Upper lobe of left lung (tissue), 6 donors: Measurements from ENCODE around the gene ARHGAP15. TPM values are rescaled to one million over a fixed set of nuclear protein-coding genes. Genes with fewer than 3 reads are reported as not detected.

Experiments used
- ATAC-seq, 2 donors: fragments of 200-7000 bp; cut with Tn5 transposase; one replicate each; pipeline ENCODE4 v1.9.1; 2022; ENCODE audit warnings: mild to moderate bottlenecking in 2 of 2, moderate library complexity in 2 of 2; ENCODE audit not compliant: low FRiP score in 2 of 2
- DNase-seq, 2 donors: peaks; one replicate each; pipeline ENCODE4 v3.0.0-alpha.2; 2019 to 2020
- H3K27ac ChIP-seq, 4 donors: fragments of 200-600 bp; sonication (generic); one replicate each; pipeline ENCODE4 v1.5.1; 2016 to 2019
- H3K27me3 ChIP-seq, 4 donors: fragments of 200-600 bp; sonication (generic); one replicate each; pipeline ENCODE4 v1.5.1; 2017 to 2019
- H3K36me3 ChIP-seq, 4 donors: fragments of 200-600 bp; sonication (generic); one replicate each; pipeline ENCODE4 v1.5.1; 2016 to 2019
- H3K4me1 ChIP-seq, 4 donors: fragments of 200-600 bp; sonication (generic); one replicate each; pipeline ENCODE4 v1.5.1; 2018 to 2019
- H3K4me3 ChIP-seq, 4 donors: fragments of 200-600 bp; sonication (generic); one replicate each; pipeline ENCODE4 v1.5.1; 2017 to 2019; ENCODE audit warnings: mild to moderate bottlenecking in 2 of 4, moderate library complexity in 1 of 4
- H3K9me3 ChIP-seq, 4 donors: fragments of 200-600 bp; sonication (generic); one replicate each; pipeline ENCODE4 v1.5.1; 2018 to 2019
- CTCF ChIP-seq, 6 experiments: fragments of 450-650 bp in 4 of 6; fragments of 200-600 bp in 2 of 6; sonication (generic) in 2 of 6; IDR thresholded peaks; one replicate each; pipeline ENCODE4 v1.5.1; 2016 to 2019; ENCODE audit warnings: antibody characterized with exemption in 6 of 6
- EP300 ChIP-seq, 4 donors: sonication (generic); formaldehyde crosslinking; IDR thresholded peaks; one replicate each; pipeline ENCODE4 v1.5.1; 2017; ENCODE audit warnings: antibody characterized with exemption in 4 of 4, control low read depth in 2 of 4
- POLR2A ChIP-seq, 4 donors: fragments of 450-650 bp; IDR thresholded peaks; one replicate each; pipeline ENCODE4 v1.5.1; 2016 to 2017; ENCODE audit warnings: antibody characterized with exemption in 4 of 4, mild to moderate bottlenecking in 2 of 4
- POLR2AphosphoS5 ChIP-seq, 2 donors: sonication (generic); formaldehyde crosslinking; IDR thresholded peaks; one replicate each; pipeline ENCODE4 v1.5.1; 2017; ENCODE audit warnings: antibody characterized with exemption in 2 of 2
- WGBS, 2 donors: methylation state at CpG; one replicate each; pipeline ENCODE4 v1.1.5; 2017 to 2018; 5-methylcytosine and 5-hydroxymethylcytosine counted together
- total RNA-seq, 6 donors: library from RNA; depleted of rRNA in 4 of 6; stranded (reverse); fragments of >200 nt in 4 of 6; gene quantifications; one replicate each; pipeline versions ENCODE4 v1.1.0 to v1.2.1, GENCODE V29; 2016 to 2021
- donor health status: DM: no; HTN: no; CAD: no; lungs with moderate emphysema.
- donor health status: DM: no; HTN: yes; CAD: no; lungs with severe emphysema.

The ARHGAP15 gene
- total RNA-seq, 6 donors from 2014 or later: 11.9 to 57.6 (median 17.5) TPM

GRCh38 chr2:143152219-143152618 lies 23.0 kb downstream of the ARHGAP15 start:
- H3K36me3 ChIP-seq: no peaks in the 10 kb centered on the region
- H3K4me1 ChIP-seq: peaks cover 0 to 5% (median 0%) of the 10 kb centered on the region in 4 donors
- H3K27me3 ChIP-seq: no peaks in the 10 kb centered on the region
- TF ChIP-seq POLR2AphosphoS5 (IDR thresholded peaks at IDR 0.05) (no peak), EP300 (IDR thresholded peaks at IDR 0.05) (no peak), CTCF (IDR thresholded peaks at IDR 0.05) (no peak), POLR2A (IDR thresholded peaks at IDR 0.05) (no peak)
- no peak overlapping the region for H3K4me3 ChIP-seq
- no peaks in the 10 kb centered on the region for H3K9me3 ChIP-seq
- WGBS, 2 donors: 78 to 82% methylated on average over 2 of the region's 2 CpGs
- DNase-seq: no peak
- ATAC-seq: no peak
- H3K27ac ChIP-seq: peak overlapping the region in 2 of 4 donors; percentile 44 to 53

- no peak for ATAC-seq
- no peak for TF ChIP-seq POLR2A (IDR thresholded peaks at IDR 0.05)
- TF ChIP-seq EP300 (IDR thresholded peaks at IDR 0.05): no peak
- TF ChIP-seq POLR2AphosphoS5 (IDR thresholded peaks at IDR 0.05): no peak
- TF ChIP-seq CTCF (IDR thresholded peaks at IDR 0.05): no peak
- H3K4me1 ChIP-seq: peaks cover 0 to 5% (median 0%) of the 10 kb centered on the region in 4 donors
Observed at GRCh38 chr2:143152637-143153036, 23.4 kb downstream of the ARHGAP15 start.

GRCh38 chr2:143155661-143156060 lies 26.4 kb downstream of the ARHGAP15 start:
- Histone ChIP-seq H3K4me3 (no peak overlapping the region), H3K27me3 (no peaks in the 10 kb centered on the region), H3K36me3 (no peaks in the 10 kb centered on the region), H3K9me3 (no peaks in the 10 kb centered on the region), H3K27ac (no peak overlapping the region), H3K4me1 (peaks cover 0 to 4% (median 0%) of the 10 kb centered on the region in 4 donors)
- TF ChIP-seq POLR2AphosphoS5 (IDR thresholded peaks at IDR 0.05) (no peak), EP300 (IDR thresholded peaks at IDR 0.05) (no peak), CTCF (IDR thresholded peaks at IDR 0.05) (no peak), POLR2A (IDR thresholded peaks at IDR 0.05) (no peak)
- ATAC-seq (no peak), DNase-seq (no peak)

More at GRCh38 chr2:143152637-143153036, 23.4 kb downstream of the ARHGAP15 start:
- H3K4me3 ChIP-seq: no peak overlapping the region
- H3K36me3 ChIP-seq: no peaks in the 10 kb centered on the region
- peak overlapping the region in 2 of 4 donors; percentile 44 to 53 for H3K27ac ChIP-seq
- WGBS, 2 donors: 60 to 72% methylated on average over 3 of the region's 3 CpGs
- DNase-seq: no peak
- H3K9me3 ChIP-seq: no peaks in the 10 kb centered on the region
- no peaks in the 10 kb centered on the region for H3K27me3 ChIP-seq

DNA sequence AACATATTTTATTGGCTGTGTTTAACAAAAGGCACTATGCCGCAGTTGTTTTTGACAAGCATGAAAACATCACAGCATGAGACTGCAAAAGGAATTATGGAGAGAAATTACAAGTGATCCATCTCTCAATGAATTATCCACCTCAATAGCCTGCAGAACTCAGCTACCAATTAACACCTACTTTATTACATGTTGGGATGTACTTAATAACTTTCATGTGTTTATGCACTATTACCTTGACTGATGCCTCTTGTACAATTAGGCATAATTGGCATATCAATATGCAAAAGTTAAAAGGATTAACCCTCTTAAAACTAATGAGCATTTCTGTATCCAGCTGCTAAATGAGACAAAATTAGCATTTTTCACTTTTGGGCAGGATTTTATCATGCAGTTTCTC lies 27.8 kb downstream of the ARHGAP15 start:
- 86 to 89% methylated on average over 1 of the region's 1 CpG for WGBS, 2 donors
- H3K9me3 ChIP-seq: no peaks in the 10 kb centered on the region

More for the DNA sequence above, 27.8 kb downstream of the ARHGAP15 start:
- DNase-seq (no peak), ATAC-seq (no peak)
- no peak overlapping the region for H3K4me3 ChIP-seq
- H3K36me3 ChIP-seq: no peaks in the 10 kb centered on the region
- no peaks in the 10 kb centered on the region for H3K27me3 ChIP-seq
- H3K27ac ChIP-seq: no peak overlapping the region
- TF ChIP-seq EP300 (IDR thresholded peaks at IDR 0.05) (no peak), POLR2AphosphoS5 (IDR thresholded peaks at IDR 0.05) (no peak), CTCF (IDR thresholded peaks at IDR 0.05) (no peak), POLR2A (IDR thresholded peaks at IDR 0.05) (no peak)
- H3K4me1 ChIP-seq: no peaks in the 10 kb centered on the region
